HG02610 (cell line): Measurements from ENCODE around the gene CDC42BPB.
"Not testable (repeated sequence)": the region's sequence is repeated elsewhere in the genome, so short reads cannot be mapped to it uniquely, and the experiment has no call there.

Source experiments
- ATAC-seq: cut with Tn5 transposase; IDR thresholded peaks from one replicate; pipeline ENCODE4 v1.9.1; 2021; ENCODE audit warnings: mild to moderate bottlenecking, moderate library complexity; ENCODE audit not compliant: unreplicated experiment

The CDC42BPB gene

DNA sequence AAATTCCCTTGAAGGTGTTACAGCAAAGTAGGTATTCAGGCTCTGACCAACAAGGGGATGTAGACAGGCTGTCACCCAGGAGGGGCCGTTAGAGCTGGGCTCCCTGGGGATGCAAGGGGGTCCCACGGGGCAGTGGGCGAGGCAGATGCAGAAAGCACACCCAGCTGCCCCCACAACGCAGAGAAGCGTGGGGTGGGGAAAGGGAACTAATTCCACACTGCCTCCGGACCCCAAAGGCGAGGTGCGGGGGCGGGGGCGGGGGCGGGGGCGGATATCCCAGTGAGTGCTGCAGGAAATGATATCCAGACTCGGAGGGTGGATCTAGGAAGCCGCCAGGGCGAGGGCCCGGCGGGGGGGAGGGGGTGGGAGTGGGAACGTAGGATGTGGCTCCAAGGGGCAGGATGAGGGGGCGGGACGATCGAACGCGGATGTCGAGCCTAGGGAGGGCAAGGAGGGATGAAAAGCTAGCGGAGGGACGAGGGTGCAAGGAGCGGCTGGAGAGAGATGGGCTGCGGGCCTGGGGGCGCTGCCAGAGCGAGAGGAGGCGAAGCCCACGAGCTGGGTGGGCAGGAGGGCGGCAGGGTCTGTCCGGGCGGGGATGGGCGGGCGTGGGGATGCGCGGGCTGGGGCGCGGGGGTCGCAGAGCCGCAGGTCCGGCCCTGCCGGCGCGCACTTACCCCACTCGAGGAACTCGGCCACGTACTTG, 874 bp downstream of the CDC42BPB start:
- ATAC-seq = peak; percentile 3

- ATAC-seq = no peak
Measured at GRCh38 chr14:103055695-103056094, 1.7 kb downstream of the CDC42BPB start.

GRCh38 chr14:103052407-103052806, 4.9 kb downstream of the CDC42BPB start:
- ATAC-seq = no peak

DNA sequence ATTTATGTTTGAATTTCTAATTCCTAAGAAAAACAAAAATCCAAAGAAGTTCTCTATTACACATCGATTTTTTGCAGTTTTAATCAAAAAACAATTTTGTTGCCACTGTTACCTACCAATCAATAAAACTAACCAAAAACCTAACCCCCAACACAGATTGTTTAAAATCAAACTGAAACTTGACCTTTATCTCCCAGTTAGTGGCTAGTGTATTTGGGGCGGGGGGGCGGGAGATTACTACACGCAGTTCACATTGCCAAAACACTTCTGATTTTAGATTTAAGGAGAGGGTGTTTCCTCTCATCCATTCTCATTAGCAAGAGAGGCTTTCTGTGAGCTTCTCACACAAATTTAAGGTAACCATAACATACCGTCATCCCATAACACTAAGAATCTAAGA, 6.4 kb downstream of the CDC42BPB start:
- no peak for ATAC-seq

DNA sequence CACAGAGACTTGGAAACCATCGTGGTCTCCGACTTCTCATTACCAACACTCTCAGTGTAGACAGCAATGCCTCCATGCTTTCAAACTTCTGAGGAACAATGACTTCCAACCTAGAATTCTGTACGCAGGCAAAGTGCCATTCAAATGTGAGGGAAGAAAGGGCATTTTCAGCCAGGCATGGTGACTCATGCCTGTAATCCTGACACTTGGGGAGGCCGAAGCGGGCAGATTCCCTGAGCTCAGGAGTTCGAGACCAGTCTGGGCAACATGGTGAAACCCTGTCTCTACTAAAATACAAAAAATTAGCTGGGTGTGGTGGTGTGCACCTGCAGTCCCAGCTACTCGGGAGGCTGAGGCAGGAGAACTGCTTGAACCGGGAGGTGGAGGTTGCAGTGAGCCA, 9.9 kb downstream of the CDC42BPB start:
- ATAC-seq = not testable (repeated sequence)

GRCh38 chr14:103045371-103045869, 11.9 kb downstream of the CDC42BPB start:
- no peak for ATAC-seq

DNA sequence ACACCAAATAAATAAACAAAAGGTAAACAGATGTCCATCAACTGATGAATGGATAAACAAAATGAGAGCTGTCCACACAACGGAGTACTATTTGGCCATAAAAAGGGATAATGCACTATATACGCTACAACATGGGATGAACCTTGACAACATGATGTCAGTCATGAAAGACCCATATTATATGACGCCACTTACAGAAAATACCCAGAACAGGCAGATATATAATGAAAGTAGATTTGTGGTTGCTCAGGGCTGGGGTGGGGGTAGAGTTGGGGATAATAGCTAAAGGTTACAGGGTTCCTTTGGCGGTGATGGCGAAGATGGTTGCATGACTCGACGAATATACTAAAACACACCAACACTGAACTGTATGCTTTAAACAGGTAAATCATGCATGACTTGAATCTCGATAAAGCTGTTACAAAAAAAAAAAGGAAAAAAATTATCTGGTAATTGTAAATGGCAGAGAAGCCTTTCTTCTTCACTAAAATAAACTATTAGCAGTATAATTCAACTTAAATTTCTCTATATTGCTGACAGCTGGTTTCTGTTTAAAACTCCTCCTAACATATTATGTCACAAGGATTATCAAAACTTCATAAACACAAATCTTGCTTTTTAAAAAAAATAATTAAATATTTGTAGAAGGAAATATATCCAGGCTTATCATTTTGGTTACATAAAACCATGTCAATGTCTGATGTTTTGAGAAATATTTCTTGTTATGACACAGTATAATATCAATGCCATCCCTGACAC, 13.9 kb downstream of the CDC42BPB start:
- no peak for ATAC-seq

DNA sequence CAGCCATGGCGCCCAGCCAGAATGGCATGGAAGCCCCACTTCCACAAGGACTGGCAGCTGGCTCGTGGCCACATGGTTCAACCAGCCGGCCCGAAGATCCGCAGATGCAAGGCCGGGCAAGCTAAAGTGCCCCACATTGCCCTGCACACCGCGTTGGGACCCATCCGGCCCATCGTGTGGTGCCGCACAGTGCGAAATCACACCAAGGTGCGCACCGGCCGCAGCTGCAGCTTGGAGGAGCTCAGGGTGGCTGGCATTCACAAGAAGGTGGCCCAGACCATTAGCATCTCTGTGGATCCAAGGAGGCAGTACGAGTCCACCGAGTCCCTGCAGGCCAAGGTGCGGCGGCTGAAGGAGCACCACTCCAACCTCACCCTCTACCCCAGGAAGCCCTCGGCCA, 15.9 kb downstream of the CDC42BPB start:
- ATAC-seq = no peak

DNA sequence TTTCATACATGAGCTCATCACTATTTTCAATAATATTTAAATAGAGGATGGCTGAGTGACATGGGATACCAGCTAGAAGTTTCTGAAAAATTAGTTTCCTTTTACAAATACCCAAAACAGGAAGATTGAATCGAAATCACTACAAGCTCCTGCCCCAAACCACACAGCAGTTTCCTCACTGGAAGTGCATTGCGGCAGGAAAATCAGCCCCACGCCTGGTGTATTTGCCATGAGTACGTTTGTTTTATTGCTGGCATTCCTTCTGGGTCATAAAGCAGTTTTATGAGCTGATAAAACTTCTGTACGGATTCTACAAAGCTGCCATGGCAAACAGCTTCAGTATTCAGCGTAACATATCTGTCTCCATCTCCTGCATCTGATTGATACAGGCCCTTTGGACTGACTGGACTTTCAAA, 23.7 kb downstream of the CDC42BPB start:
- no peak for ATAC-seq

GRCh38 chr14:103031956-103032355, 25.4 kb downstream of the CDC42BPB start:
- ATAC-seq = no peak

DNA sequence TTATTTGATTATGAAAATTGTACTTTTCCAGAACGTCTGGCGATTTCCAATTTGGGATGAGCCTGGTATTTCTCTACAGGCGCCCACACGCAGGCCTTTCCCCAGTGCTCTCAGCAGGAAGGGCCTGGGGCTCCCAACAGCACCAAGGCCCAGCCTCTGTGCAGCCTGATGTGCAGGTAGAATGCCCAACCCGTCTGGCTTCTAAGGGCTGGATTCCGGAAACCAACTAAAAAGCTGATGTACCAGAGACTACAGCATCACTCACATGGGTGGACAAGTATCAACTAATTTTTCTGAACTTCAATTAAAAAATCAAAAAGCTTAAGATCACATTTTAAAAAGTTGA, 25.8 kb downstream of the CDC42BPB start:
- ATAC-seq = no peak

DNA sequence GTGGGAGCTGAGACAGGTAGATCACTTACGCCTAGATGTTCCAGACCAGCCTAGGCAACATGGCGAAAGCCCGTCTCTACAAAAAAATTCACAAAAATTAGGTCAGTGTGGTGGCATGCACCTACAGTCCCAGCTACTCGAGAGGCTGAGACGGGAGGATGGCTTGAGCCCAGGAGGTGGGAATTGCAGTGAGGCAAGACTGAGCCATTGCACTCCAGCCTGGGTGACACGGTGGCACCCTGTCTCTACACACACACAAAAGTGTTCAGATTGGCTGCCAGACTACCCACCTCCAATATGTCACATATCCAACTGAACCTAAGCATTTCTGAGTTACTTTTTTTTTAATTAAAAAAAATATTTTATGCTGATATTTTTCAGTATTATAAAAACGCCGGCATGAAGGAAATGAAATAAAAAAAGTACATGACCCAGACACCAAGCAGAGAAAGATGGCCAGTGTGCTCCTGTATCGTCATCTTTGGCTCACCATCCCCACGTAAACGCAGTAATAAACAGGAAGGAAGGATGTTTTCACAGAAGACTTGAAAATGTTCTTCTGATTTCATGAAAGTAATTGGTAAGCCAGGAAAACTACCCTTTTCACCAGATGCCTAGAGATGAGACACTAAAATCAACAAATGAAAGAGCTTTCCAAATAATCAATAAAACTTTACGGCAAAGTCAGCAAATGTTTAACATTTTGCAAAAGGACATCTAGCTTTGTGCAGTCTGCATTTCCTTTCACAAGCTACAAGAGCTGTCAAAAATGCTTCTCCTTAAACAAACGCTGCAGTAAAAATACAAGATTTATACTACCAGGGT, 26.4 kb downstream of the CDC42BPB start:
- no peak for ATAC-seq

DNA sequence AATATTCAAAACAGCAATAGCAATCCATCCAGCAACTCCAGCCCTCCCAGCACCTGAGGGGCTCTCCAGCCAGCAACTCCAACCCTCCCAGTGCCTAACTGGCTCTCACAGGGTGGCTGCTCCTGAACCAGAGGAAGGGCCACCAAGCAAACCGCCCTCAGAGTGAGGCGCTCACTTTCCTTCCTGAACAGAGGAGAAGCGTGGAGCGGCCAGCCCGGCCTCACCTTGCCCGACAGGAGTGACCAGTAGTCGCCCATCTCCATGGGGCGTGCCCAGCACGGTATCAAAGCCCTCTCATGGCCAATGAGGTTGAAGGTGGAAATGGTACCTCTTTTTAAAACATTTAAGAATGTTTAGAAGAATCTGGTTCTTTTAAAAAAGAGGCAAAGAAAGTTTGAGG, 27.4 kb downstream of the CDC42BPB start:
- ATAC-seq = no peak

DNA sequence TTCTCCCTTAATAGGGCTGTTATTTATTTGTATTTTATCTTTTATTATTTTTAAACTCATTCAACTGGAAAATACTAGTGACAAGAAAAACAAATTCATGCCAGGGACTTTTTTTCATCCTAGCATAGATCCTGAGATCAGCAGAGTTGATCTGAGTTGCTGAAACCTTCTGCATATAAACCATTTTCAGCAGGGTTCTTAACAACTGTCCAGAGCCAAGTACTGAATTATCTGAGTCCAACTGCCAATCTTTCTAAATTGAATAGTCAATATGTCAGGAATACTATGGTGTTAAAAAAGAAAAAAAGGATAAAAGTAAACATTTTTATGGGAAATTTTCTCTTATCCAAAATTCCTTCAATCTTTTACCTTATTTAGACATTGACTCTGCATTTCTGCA, 28.6 kb downstream of the CDC42BPB start:
- no peak for ATAC-seq

DNA sequence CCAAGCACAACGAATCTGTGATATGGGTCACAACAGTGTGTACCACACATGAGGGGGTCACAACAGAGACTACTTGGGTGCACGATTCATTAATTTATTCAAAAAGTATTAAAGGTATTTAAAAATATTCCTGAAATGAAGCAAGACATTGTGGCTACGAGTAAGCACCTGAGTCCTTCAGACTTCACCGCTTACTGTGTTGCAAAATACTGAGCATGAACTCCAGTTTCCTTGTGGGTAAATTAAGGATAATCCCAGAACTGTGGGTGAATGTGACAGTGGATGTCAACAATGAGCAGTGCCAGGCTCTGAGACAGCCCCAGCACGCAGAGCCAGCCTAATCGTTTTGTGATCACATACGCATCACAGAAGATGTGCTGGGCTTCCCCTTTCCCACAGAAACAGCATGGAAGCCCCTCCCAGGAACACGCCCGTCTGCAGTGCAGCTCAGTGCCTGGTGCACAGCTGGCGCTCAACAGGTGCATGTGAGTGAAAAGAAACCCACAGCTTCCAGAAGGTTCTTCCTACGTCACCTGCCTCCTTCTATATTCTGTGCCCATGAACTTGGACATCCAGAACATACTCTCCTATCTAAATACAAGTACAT, 29.1 kb downstream of the CDC42BPB start:
- no peak for ATAC-seq

- no peak for ATAC-seq
Measured at GRCh38 chr14:103027451-103027850, 29.9 kb downstream of the CDC42BPB start.

GRCh38 chr14:103026988-103027387, 30.4 kb downstream of the CDC42BPB start:
- no peak for ATAC-seq

- not testable (repeated sequence) for ATAC-seq
Measured at GRCh38 chr14:103026196-103026595, 31.2 kb downstream of the CDC42BPB start.

- no peak for ATAC-seq
Measured at GRCh38 chr14:103023881-103024473, 33.4 kb downstream of the CDC42BPB start.

DNA sequence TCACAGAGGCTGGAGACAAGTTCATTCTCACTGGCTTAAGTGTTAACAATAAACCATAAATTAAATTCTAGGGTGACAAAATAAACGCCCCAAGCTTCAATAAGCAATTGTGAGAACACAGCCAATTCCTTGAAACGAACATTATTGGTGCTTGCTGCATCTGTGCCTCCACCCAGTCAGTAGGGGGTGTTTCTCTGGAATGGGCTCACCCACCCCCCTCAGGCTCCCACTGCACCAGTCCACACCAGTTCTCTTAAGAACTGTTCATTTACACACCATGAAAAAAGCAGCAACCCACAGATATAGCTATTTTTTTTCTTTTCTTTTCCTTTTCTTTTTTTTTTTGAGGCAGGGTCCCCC, 34.7 kb downstream of the CDC42BPB start:
- ATAC-seq = no peak
